GM19043 (cell line): ENCODE data around the gene CD101.

Experiments
- ATAC-seq: cut with Tn5 transposase; IDR thresholded peaks from one replicate; pipeline ENCODE4 v1.9.1; 2021; ENCODE audit warnings: low read depth; ENCODE audit not compliant: unreplicated experiment

Gene CD101

DNA sequence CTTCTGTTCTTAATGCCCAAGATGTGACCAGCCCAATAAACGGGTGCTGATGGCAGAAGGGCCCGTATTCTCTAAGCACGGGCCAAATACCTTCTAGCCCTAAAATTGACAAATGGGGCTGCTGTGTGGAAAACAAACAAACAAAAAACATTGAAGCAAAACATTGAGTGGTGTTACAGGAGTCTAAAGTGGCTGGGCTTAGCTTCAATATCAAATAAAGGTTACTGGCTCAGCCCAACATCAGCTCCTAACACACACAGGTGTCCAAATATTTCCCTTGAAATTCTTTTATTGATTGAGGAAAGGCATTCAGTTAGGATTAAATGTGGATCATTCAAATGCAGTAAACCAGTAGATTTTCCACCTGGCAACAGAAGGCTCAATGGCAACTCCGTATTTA, 45.2 kb downstream of the CD101 start:
- ATAC-seq, result no peak

DNA sequence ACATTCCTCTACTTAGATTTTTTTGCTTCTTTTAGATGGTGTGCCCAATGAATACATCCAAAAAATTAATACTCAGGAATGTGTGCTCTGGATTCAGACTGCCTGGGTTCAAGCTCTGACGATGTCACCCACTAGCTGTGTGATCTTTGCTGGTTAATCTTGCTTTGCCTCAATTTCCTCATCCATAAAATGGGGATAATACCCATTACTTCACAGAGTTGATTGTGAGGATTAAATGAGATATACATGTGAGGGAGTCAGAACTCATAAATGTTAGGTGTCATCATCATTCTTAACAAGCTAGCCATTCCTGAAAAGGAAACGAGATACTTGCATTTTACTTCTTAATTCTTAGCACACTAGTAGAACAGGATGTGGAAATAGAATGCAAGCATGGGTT, 45.7 kb downstream of the CD101 start:
- ATAC-seq, result no peak

DNA sequence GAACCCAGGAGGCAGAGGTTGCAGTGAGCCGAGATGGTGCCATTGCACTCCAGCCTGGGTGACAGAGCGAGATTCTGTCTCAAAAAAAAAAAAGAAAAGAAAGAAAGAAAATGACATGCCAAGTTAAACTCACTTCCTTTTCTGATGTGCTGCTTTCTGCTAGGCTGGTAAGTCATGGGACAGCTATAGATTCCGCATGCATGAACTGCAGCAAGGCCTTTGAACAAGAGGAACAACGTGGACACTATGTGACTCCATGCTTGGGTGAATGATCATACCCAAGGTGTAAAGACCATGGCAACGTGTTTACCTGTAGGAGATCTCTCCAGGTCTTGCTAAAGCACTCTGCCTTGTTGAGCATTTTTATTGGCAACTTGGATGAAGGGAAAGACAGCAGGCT, 48.3 kb downstream of the CD101 start:
- ATAC-seq, result no peak

DNA sequence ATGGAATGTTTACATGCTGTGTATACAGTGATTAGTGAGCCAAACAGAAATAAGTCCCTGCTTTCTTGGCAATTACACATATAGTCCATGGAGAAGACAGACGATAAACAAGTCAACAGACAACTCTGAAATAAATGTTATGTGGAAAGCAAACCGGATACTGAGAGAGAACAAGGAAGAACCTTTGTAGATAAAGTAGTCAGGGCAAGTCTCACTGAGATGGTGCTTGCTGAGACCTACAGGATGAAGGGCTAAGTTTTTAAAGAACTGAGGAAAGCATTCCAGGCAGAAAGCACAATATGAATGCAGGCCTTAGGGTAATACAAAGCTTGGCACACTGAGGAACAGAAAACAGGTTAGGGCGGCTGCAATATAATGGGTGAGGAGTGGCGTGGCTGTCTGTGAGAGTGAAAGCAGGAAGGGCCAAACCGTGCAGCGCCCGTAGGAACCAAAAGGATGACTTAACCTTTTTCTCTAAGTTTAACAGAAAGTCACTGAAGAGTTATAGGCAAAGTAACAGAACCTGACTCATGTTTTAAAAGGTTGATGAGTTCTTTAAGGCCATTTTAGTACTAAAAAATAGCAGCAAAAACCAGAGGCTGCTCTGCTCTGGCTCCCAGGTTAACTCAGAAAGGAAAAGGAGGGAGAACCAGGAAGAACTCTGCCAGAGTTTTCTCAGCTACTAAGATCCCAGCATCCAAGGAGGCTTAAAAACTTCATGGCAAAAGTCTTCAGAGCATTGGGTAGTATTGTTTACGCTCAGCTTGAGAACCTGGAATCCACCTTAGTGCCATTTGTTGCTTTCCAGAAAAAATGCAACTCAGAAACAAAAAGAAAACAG, 49.9 kb downstream of the CD101 start:
- peak; percentile 78 for ATAC-seq

DNA sequence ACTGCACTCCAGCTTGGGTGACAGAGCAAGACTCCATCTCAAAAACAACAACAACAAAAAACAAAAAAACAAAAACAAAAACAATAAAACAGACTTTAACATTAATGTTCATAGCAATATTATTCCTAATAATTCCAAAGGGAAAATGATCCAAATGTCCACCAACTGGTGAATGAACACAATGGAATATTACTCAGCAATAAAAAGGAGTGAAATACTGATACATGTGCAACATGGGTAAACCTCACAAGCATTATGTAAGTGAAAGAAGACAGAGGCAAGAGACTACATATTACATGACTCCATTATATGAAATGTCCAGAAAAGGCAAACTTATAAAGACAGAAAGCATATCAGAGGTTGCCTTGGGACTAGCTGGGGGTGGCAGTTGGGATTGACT, 52.5 kb downstream of the CD101 start:
- no peak for ATAC-seq

DNA sequence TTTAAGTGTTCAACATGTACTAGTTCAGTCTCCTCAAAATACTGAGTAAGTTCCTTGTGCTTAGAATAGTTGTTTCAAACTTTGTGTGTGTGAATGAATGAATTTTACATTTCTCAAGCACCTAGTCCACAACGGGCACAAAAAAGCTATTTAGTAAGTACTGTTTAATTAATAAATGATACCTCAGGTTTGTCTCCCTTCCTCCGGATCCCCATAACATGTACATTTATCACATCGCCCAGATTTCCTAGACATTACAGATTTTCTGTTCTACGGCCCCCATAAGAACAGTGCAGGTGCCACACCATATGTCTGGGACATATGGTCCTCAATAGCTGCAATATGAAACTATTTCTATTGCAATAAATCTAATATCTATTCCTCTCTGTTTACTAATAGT, 57.2 kb downstream of the CD101 start:
- ATAC-seq, result no peak

DNA sequence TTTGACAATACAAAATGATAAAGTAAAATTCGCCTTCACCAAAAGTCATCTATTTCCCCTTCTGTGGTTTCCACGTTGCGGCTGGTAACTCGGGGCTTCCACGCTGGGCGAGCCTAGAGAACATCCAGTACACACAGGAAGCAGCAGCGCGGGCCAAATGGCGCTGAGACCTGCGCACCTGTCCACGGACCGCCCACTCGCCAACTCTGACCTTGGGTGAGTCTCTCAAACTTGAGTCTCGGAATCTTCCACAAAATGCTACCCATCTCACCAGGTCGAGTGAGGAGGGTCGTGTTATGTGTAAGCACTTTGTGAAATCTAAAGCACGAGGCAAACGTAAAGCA, 57.7 kb downstream of the CD101 start:
- ATAC-seq, result peak; percentile 20

DNA sequence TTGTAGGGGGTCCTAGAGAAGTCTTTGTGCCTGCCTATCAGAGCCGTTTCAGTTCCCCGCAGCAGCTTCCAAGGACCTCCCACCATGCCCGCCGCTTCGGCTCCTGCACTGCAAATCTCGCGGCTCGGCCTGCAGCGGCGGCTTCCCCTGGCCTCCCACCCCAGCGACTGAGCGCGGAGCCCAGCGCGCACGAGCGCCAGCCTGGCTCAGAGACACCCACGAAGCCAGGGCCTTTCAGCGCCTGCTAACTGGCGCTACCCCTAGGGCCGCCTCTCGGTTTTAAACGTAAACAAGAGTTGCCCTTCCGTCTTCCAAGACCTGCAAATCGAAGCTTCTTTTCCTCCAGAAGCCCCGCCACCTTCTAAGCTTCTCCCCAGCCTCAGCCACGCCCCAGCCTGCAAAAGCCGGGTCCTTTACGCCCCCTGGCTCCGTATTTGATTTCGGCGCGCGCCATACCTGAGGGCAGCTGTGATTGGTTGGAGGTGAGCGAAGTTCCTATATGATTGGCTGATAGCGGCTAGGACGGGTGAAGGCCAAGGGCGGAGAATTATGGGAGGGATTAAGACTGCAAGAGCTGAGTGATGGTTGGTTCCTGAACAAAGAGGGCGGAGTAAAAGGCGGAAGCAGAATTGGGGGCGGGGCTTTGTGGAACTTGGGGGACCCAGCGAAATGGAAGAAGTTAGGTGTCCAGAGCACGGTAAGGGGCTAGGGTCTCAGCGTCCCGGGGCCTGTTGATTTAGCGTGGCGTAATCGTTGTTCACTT, 58.3 kb downstream of the CD101 start, which contains the start of gene TTF2:
TSS of gene TTF2 (plus strand) at position 649 of the 763 bp plus-strand sequence. CDS start at position 670, 21 bp downstream.
- peak; percentile 94 for ATAC-seq

DNA sequence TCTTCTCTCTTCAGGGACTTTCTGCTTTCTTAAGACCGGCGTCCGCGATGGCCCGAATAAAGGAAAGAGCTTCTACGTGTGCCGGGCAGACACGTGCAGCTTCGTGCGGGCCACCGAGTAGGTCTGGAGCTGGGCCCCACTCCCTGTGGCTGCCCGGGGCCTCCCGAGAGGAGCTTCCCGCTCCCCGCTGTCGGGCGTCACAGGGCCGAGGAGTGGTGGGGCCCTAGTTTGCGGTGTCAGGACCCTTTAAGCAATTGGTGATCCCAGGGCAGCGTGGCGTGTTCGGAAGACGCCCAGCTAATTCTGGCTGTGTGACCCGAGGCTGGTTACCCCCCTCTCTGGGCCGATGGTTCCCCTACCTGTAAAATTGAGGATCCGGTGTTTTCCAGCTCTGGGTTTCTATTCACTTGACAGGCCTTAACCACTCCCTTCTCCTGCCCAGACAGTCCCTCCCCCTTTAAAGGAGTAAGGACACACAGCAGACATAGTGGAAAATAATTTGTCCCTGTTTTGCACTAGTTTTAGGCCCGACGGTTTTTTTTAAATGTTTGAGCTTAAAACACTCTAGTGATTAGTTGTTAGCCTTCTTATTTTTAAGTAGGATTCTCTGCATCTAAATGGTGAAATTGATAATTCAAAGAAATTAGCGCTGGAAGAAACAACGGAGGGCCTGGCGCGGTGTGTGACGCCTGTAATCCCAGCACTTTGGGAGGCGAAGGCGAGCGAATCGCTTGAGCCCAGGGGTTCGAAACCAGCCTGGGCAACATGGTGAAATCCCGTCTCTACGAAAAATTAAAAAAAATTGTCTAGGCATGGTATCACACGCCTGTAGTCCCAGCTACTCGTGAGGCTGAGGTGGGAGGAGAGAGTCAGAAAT, 59.1 kb downstream of the CD101 start:
- no peak for ATAC-seq

DNA sequence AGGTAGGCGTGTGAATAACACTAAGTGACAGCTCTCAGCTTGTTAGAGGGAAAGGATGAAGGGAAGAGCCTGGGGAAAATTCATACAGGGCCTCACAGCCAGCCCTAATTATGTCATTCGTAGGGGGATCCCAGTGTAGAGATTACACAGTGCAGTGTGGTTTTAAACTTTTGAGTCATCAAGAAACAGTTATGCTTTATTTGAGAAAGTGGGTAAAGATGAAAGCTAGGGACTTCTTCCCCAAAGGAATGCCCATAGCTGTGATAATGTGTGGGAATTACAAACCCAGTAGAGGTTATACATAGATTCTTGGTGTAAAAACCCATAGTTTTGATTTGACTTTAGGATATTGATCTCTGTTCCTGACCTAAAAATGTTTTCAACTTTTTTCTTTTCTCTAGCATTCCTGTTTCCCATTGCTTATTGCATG, 60.4 kb downstream of the CD101 start:
- ATAC-seq, result no peak

DNA sequence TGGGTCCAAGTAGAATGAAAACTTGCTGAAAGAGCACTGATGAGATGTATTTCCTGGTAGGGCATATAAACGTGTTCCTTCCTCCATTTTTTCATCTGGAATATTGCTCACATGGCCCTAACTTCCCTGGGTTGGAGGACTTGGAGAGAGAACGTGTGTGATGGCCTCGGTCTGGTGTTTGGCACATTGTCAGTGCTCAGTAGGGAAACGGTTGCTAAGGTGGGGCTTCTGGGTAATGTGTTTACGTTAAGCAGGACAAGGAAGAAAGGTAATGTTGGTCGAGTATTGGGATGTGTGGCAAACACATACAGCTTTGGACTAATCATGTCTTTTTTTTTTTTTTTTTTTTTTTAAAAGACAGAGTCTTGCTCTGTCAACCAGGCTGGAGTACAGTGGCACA, 64.8 kb downstream of the CD101 start:
- no peak for ATAC-seq

DNA sequence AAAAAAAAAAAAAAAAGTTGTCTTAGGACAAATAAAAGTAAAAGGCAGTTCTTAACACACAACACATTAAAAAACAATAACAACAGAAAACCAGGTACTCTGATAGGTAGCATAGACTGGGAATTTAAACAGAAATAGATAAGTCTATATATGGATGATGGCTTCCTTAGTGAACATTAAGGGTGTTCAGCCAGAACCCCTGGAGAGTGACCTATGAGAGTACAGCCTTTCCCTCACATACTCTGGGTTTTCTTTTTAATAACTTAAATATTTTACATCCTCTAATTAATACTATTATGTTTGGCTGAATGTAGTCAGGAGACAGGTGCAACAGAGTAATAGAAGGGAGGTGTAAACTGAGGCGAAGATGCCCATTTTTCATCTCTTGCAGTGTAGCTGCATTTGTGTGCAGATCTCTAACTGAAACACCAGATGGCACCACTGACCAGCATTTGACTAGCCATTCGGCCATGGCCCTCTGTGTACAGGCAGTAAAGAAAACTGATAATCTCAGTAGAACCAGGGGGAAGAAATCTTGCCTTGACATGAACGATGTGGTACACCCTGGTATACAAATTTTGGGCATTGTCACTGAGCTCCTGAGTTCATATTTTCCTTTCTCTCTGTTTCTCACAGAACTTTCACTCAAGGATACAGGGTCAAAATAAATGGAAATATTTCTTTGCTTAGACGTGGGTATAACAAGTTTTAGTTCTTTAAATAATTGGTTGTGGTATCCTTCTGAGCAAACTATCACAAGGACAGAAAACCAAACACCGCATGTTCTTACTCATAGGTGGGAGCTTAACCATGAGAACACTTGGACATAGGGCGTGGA, 66.2 kb downstream of the CD101 start:
- no peak for ATAC-seq

DNA sequence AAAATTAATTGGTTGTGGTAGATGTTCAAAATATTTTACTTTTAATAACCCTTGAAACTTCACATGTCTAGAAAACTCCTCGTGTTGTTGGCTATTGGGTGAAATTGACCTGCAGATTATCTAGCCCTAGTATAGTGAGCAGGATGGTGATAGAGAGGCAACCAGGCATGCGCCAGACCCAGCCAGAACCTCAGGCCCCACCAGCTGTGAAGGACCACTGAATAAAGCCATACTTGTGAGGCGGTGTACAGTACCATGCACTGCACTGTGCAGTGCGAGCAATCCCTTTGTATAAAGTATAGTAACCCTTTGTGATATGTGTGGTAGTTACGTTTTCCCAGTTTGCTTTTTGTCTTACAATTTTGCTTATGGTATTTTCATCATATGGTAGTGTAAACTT, 67.0 kb downstream of the CD101 start:
- no peak for ATAC-seq

DNA sequence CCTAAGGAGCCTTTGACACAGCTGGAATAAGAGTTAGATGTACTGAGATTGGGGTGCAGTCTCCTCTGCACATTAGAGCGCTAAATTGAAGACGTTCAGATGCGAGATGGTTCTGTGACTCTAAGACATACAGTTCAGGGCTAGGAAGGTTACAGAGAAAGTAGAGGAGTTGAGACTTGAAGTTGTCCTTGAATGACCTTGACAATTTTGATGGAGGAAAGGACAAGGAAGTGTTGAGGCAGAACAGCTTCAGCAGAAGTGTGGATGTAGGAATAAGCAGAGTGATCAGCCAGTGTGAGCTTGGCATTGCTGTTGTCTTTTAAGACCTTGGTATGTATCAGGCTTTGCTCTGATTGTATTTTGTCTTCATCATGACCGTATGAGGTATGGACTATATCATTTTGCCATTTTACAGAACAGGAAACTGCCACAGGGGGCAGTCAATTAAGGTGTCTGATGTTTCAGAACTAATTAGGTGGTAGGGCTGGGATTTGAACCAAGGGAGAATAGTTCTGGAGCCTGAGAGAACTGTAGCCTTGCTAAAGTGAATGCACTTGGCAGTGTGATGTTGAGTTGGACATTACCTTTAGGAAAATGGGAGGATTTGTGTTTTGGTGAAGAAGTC, 67.8 kb downstream of the CD101 start:
- no peak for ATAC-seq

DNA sequence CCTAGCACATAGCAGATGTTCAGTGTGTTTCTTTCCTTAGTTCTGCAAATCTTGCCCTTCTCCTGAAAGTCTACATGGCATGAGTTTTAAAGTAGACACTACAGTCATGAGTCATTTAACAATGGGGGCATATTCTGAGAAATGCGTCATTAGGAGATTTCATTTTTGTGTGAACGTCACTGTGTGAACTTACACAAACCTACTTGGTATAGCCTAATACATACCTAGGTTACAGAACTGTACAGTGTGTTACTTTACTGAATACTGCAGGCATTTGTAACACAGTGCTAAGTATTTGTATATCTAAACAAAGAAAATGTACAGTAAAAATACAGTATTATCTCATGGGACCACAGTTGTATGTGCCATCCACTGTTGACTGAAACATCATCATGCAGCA, 68.6 kb downstream of the CD101 start:
- ATAC-seq, result no peak

DNA sequence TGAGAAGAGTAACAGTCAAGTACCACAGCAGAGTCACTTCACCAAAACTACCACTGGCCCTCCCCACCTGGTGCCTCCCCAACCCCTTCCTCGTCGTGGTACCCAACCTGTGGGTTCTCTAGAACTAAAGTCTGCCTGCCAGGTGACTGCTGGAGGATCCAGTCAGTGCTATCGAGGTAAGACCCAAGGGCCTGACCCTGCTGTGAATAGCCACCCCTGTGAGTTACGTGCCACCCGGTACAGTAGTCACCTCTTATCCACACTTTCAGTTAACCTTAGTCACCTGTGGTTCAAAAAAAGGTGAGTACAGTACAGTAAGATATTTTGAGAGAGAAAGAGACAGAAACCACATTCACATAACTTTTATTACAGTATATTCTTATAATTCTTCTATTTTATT, 75.1 kb downstream of the CD101 start:
- no peak for ATAC-seq

DNA sequence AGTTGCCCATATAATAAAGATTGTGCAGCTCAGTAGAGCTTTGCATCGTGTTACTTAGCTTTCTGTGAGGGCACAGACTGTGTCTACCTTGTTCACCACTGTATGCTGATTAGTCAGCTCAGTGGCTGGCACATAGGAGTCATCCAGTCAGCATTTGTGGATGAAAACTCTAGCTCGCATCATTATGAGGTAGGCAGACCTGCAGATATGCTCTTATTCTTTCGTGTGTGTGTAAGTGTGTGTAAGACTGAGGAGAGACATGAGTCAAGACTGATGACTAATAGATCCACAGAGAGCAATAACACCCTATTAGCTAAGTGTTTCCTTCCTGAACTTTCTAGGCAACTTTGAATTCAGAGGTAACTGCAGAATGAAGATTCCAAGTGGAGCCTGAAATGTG, 75.7 kb downstream of the CD101 start:
- ATAC-seq, result no peak

DNA sequence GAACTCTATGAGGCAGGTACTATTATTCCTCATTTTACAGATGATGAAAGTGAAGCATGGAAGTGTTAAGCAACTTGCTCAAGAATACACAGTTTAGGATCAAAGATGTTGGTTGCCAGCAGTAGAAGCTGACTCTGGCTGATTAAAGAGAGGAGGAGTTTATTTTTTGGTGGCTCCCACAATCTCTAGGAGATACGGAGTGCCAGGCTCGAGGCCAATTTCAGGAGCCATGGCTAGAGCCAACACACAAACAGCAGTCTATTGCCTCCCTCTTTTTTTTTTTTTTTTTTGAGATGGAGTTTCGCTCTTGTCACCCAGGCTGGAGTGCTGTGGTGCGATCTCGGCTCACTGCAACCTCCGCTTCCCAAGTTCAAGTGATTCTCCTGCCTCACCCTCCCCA, 78.2 kb downstream of the CD101 start:
- no peak for ATAC-seq

DNA sequence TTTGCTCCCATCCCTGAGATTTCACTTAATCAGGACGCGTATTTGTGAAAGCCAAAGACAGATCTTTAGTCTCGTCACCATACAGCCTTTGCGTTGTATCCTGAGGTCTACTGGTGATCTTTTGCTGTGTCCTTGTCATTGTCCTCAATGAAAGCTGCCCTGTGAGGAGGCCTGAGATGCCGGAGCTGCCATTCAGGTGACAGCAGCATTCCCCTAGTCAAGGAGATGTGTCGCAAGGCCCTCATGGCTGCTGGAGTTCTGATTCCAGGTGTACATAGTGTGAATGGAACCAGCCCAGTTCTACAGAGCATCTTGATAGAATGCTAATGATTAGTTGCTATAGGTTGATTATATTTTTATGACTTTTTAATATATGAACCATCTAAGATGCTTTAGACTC, 82.7 kb downstream of the CD101 start:
- ATAC-seq, result no peak
